Measurements from ENCODE around the gene GPBP1. TPM values are rescaled to one million over a fixed set of nuclear protein-coding genes. Genes with fewer than 3 reads are reported as not detected.

Gene GPBP1
- total RNA-seq, 1 experiment from 2014 or later, result 100 TPM

GRCh38 chr5:57216714-57217113 is 42.9 kb downstream of the GPBP1 start (continued):
- TF ChIP-seq ZSCAN18 (CRISPR knock-in tag; IDR thresholded peaks at IDR 0.05), result no peak
- no peak for TF ChIP-seq FOXJ3 (CRISPR knock-in tag; IDR thresholded peaks at IDR 0.05; ENCODE audit: borderline replicate concordance)
- TF ChIP-seq GTF2I (CRISPR knock-in tag; conservative IDR thresholded peaks at IDR 0.05), result no peak
- TF ChIP-seq, protein P1, sequence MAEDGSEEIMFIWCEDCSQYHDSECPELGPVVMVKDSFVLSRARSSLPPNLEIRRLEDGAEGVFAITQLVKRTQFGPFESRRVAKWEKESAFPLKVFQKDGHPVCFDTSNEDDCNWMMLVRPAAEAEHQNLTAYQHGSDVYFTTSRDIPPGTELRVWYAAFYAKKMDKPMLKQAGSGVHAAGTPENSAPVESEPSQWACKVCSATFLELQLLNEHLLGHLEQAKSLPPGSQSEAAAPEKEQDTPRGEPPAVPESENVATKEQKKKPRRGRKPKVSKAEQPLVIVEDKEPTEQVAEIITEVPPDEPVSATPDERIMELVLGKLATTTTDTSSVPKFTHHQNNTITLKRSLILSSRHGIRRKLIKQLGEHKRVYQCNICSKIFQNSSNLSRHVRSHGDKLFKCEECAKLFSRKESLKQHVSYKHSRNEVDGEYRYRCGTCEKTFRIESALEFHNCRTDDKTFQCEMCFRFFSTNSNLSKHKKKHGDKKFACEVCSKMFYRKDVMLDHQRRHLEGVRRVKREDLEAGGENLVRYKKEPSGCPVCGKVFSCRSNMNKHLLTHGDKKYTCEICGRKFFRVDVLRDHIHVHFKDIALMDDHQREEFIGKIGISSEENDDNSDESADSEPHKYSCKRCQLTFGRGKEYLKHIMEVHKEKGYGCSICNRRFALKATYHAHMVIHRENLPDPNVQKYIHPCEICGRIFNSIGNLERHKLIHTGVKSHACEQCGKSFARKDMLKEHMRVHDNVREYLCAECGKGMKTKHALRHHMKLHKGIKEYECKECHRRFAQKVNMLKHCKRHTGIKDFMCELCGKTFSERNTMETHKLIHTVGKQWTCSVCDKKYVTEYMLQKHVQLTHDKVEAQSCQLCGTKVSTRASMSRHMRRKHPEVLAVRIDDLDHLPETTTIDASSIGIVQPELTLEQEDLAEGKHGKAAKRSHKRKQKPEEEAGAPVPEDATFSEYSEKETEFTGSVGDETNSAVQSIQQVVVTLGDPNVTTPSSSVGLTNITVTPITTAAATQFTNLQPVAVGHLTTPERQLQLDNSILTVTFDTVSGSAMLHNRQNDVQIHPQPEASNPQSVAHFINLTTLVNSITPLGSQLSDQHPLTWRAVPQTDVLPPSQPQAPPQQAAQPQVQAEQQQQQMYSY (CRISPR knock-in tag; IDR thresholded peaks at IDR 0.05), result no peak

GRCh38 chr5:57219386-57219785 is 45.5 kb downstream of the GPBP1 start:
- Mint-ChIP-seq H3K27ac (peak overlapping the region; percentile 65; the same call in 1 of the 2 replicates), H3K36me3 (peaks cover 26% of the 10 kb centered on the region), H3K4me3 (no peak overlapping the region), H3K4me1 (peaks cover 23% of the 10 kb centered on the region), H3K27me3 (ENCODE audit: low read depth) (no peaks in the 10 kb centered on the region), H3K9me3 (no peaks in the 10 kb centered on the region)
- ATAC-seq (no peak), DNase-seq (ENCODE audit: low spot score) (no peak)
- TF ChIP-seq JAZF1 (CRISPR knock-in tag; IDR thresholded peaks at IDR 0.05) (no peak), MXD4 (CRISPR knock-in tag; IDR thresholded peaks at IDR 0.05; ENCODE audit: borderline replicate concordance) (no peak), NR1H2 (CRISPR knock-in tag; IDR thresholded peaks at IDR 0.05) (no peak), ZNF423 (CRISPR knock-in tag; IDR thresholded peaks at IDR 0.05) (no peak), RELA (CRISPR knock-in tag; IDR thresholded peaks at IDR 0.05; ENCODE audit: borderline replicate concordance) (no peak), NR2C2 (CRISPR knock-in tag; IDR thresholded peaks at IDR 0.05) (no peak), SMAD3 (CRISPR knock-in tag; IDR thresholded peaks at IDR 0.05; ENCODE audit: borderline replicate concordance) (no peak), HMGA2 (CRISPR knock-in tag; IDR thresholded peaks at IDR 0.05) (no peak), CREM (CRISPR knock-in tag; IDR thresholded peaks at IDR 0.05) (no peak), ATF1 (CRISPR knock-in tag; IDR thresholded peaks at IDR 0.05) (no peak), ESRRA (CRISPR knock-in tag; IDR thresholded peaks at IDR 0.05; ENCODE audit: borderline replicate concordance) (no peak), ZNF121 (CRISPR knock-in tag; IDR thresholded peaks at IDR 0.05) (no peak), IRF1 (CRISPR knock-in tag; IDR thresholded peaks at IDR 0.05) (no peak), NFYB (CRISPR knock-in tag; conservative IDR thresholded peaks at IDR 0.05; ENCODE audit: low read depth) (no peak)
- TF ChIP-seq, protein P2, sequence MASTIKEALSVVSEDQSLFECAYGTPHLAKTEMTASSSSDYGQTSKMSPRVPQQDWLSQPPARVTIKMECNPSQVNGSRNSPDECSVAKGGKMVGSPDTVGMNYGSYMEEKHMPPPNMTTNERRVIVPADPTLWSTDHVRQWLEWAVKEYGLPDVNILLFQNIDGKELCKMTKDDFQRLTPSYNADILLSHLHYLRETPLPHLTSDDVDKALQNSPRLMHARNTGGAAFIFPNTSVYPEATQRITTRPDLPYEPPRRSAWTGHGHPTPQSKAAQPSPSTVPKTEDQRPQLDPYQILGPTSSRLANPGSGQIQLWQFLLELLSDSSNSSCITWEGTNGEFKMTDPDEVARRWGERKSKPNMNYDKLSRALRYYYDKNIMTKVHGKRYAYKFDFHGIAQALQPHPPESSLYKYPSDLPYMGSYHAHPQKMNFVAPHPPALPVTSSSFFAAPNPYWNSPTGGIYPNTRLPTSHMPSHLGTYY (CRISPR knock-in tag; IDR thresholded peaks at IDR 0.05), result no peak
- TF ChIP-seq, protein P3, sequence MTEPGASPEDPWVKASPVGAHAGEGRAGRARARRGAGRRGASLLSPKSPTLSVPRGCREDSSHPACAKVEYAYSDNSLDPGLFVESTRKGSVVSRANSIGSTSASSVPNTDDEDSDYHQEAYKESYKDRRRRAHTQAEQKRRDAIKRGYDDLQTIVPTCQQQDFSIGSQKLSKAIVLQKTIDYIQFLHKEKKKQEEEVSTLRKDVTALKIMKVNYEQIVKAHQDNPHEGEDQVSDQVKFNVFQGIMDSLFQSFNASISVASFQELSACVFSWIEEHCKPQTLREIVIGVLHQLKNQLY (CRISPR knock-in tag; IDR thresholded peaks at IDR 0.05), result no peak
- TF ChIP-seq, protein P4, sequence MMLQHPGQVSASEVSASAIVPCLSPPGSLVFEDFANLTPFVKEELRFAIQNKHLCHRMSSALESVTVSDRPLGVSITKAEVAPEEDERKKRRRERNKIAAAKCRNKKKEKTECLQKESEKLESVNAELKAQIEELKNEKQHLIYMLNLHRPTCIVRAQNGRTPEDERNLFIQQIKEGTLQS (CRISPR knock-in tag; conservative IDR thresholded peaks at IDR 0.05), result no peak
- TF ChIP-seq, protein P5, sequence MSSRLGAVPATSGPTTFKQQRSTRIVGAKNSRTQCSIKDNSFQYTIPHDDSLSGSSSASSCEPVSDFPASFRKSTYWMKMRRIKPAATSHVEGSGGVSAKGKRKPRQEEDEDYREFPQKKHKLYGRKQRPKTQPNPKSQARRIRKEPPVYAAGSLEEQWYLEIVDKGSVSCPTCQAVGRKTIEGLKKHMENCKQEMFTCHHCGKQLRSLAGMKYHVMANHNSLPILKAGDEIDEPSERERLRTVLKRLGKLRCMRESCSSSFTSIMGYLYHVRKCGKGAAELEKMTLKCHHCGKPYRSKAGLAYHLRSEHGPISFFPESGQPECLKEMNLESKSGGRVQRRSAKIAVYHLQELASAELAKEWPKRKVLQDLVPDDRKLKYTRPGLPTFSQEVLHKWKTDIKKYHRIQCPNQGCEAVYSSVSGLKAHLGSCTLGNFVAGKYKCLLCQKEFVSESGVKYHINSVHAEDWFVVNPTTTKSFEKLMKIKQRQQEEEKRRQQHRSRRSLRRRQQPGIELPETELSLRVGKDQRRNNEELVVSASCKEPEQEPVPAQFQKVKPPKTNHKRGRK (CRISPR knock-in tag; IDR thresholded peaks at IDR 0.05; ENCODE audit: borderline replicate concordance), result no peak
- CTCF ChIA-PET, result interaction anchor here (0.8 to 2.2 kb wide), 4 partner anchors 12 to 124 kb away, joined by 3 to 9 read pairs (median 3); no protein-coding TSS in a partner anchor
- POLR2A ChIA-PET, result interaction anchor here (0.6 to 0.8 kb wide), 2 partner anchors 17 to 125 kb away, joined by 3 to 4 read pairs; no protein-coding TSS in a partner anchor
